ENCODE data around the gene OPTN.

- no peak for TF ChIP-seq CTCF (IDR thresholded peaks at IDR 0.05)
- no peak for TF ChIP-seq ZFX (IDR thresholded peaks at IDR 0.05; ENCODE audit: borderline replicate concordance)
Measured at GRCh38 chr10:13144814-13145213, 44.9 kb downstream of the OPTN start.

Measured in 22Rv1 (cell line).